Right hindlimb (tissue), 1 donor: Measurements from ENCODE around the gene OR6C2.
"Not testable (repeated sequence)": the region's sequence is repeated elsewhere in the genome, so short reads cannot be mapped to it uniquely, and the experiment has no call there.

Source experiments
- DNase-seq: peaks from one replicate; pipeline ENCODE4 v3.0.0-alpha.2; 2018

Gene OR6C2

DNA sequence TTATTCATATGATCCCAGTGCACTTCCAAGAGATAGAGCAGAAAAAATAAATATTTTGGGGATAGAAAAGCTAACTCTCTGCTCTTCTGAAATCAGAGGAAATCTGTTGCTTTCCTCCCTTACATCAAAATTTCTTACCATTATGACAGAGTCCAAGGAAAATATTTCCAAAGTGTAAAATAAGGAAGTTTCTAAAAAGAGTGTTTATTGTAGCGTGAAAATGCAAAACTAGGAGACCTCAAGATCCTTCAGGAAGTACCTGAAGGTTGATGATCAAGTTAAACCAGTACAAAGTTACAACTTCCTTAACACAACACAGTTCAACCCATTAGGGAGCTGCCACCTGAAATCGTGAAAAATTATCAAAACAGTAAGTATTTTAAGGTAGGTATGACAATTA is at the start of gene OR6C2:
TSS of gene OR6C2 (plus strand) at position 301 of the 400 bp plus-strand sequence. CDS start 8,138 bp downstream, outside the sequence.
- no peak for DNase-seq

DNA sequence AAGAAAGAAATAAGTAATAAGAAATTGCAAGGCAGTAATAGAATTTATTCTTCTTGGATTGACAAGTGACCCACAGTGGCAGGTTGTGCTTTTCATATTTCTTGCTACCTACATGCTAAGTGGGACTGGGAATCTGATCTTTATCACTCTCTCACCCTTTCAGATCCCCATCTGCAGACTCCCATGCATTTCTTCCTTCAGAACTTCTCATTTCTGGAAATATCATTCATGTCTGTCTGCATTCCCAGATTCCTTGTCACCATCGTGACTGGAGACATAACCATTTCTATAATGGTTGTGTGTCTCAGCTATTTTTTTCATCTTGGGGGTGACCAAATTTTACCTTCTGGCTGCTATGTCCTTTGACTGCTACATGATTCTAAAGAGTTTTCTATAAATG is 47.5 kb upstream of the OR6C2 start:
- no peak for DNase-seq

DNA sequence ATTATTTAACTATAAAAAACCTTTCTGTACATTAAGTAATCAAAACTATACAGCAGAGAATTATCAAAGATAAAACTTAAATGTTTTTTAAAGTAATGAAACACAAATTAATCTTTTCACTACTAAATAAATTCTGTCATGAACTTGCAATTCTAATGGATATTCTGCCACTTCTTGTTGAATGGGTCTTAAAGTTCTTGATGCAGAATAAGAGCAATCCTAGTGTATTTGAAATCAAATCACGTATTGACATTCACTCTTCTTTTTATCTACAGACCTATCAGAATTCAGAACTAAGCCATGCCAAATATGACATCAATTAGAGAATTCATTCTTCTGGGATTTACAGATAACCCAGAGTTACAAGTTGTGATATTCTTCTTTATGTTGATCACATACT is 43.6 kb upstream of the OR6C2 start, which contains the start of gene OR6C65:
TSS of gene OR6C65 (plus strand) at position 301 of the 400 bp plus-strand sequence. CDS start at position 301, 0 bp downstream.
- DNase-seq = no peak

DNA sequence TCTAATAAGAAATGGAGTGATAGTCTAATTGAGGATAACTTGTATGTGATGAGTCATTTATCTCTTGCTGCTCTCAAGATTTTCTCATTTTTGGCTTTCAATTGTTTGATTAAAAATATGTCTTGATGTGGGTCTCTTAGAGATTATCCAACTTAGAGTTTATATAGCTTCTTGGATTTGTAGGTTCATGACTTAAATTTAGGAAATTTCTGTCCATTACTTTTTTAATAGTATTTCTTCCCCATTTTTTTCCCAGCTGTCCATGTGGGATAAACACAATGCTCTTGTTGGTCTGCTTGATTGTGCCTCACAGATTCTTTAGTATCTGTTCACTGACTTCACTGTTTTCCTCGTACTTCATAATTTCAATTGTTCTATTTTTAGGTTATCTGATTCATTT is 36.0 kb upstream of the OR6C2 start:
- DNase-seq = no peak

DNA sequence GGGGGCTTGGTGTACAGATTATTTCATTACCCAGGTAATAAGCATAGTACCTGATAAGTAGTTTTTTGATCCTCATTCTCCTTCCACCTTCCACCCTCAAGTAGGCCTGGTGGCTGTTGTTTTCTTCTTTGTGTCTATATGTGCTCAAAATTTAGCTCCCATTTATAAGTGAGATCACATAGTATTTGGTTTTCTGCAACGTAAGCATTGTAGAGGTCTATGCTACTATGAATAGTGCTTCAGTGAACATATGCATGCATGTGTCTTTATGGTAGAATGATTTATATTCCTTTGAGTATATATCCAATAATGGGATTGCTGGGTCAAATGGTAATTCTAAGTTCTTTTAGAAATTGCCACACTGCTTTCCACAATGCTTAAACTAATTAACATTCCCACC is 34.7 kb upstream of the OR6C2 start:
- not testable (repeated sequence) for DNase-seq

DNA sequence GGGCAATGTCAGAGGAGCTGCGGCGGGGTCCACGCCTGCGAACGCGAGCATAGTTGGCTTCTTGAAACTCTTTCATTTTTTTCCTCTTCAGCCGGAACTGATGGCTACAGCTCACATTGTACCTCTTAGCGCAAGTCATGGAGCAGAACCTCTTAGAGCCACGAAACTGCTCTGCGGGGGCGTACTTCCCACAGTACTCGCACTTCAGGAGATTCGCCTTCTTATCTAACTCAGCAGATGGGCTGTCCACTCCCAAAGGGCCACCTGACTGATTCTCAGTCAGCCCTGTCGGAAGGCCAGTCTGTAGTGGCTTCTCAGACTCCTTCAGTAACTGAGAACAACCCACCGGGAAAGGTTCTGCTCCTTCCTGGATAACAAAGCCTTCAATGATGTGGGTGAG is 31.7 kb upstream of the OR6C2 start:
- DNase-seq = not testable (repeated sequence)

DNA sequence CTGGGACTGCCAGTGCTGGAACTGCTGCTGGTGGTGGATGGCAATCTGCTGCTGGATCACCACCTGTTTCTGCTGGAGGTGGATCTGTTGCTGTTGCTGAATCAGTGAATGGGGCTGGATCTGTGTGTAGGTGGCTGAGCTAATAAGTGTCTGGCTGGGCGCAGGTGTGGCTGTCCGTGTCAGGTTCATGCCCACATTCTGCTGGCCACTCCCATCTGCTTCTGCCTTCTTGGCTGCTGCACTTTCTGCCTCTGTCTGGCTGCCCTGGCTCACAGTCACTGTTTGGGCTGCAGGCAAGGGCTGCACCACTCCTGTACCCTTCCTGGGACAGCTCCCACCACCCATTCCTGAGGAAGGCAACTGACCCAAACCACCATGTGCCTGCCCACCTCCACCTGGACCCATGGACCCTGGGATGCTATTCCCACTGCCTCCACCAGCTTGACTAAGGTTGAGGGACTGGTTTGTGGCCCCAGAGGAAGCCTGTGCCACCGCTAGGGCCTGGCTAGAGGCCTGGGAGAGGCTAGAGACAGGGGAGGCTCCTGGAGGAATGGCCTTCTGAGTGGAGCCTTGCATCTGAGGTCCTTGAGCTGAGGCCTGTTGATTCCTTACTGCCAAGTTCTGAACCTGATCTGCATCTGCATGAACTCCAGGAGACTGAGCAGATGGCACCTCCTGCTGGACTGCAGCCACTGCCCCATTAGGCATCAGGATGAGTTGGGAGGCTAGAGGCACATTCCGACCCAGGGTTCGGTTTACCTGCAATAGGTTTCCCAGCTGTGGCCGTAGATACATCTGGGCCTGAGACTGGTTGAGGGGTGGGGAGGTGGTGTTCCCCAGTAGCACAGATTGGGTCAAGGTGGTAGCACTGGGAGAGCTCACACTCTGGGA is 30.1 kb upstream of the OR6C2 start:
- not testable (repeated sequence) for DNase-seq

DNA sequence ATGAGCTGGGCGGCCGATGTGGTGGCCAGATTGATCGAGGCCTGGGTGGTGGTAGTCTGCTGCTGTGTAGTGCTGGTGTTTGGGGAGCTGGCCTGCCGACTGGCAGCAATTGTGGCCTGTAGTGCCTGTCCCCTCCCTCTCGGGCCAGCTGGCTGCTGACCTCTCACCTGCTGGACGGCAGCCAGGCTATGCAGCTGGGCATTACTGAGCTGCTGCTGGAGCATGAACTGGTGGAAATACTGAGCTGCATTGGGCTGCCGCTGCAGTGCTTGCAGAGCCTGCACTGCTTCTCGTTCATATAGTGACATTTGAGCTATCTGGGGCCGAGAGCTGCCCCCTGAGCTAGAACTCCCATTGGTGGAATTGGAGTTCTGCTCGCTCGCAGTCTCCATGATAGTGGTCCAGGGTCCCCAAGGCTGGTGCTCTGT is 29.5 kb upstream of the OR6C2 start:
- DNase-seq = not testable (repeated sequence)

DNA sequence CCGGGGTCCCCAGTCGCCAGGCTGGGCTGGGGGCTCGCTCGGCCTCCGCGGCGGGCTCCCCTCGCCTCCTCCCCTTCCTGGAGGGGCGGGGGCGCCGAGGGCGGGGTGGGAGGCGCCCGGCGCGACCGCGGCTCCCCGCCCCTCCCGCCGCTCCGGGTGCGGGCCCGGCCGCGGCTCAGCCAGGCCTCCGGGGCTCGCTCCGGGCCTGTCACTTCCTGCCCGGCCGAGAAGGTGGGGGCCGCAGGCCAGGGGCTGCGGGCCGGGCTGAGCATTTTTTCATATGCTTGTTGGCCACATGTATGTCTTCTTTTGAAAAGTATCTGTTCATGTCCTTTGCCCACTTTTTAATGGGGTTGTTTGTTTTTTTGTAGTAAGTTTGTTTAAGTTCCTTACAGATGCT is 29.0 kb upstream of the OR6C2 start:
- DNase-seq = not testable (repeated sequence)

DNA sequence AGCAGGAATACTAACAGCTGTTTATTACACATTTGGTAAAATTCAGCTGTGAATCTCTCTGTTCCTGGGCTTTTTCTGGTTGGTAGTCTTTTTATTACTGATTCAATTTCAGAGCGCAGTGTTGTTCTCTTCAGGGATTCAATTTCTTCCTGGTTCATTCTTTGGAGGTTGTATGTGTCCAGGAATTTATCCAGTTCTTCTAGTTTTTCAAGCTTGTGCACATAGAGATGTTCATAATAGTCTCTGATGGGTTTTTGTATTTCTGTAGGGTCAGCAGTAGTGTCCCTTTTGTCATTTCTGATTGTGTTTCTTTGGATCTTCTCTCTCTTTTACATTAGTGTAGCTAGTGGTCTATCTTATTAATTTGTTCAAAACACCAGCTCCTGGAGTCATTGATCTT is 26.9 kb upstream of the OR6C2 start:
- no peak for DNase-seq

DNA sequence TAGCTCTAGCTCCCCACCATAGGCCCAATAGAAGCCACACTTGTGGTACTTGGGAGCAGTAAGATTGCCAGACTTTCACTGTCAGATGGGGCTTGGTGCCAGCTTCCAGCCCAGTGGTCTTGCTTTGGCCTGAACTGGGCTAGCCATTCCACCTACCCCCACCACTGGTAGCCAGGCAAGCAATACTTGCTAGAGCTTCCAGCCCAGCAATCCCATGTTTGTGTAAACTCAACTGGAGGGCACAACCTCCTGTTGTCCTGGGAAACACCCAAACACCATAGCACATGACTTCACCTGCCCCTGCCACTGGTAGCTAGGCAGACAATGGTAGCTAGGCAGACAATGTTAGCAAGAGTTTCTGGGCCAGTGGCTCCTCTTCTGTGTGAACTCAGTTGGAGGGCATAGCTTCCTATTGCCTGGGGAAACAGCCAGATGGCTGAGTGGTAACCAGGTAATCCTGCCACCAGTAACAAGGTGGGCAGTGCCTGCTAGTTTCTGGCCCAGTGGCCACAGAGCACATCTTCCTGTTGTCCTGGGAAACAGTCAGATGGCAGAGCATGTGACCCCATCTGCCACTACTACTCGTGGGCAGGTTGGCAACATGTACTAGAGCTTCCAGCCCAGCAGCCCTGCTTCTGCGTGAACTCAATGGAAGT is 23.4 kb upstream of the OR6C2 start:
- no peak for DNase-seq

DNA sequence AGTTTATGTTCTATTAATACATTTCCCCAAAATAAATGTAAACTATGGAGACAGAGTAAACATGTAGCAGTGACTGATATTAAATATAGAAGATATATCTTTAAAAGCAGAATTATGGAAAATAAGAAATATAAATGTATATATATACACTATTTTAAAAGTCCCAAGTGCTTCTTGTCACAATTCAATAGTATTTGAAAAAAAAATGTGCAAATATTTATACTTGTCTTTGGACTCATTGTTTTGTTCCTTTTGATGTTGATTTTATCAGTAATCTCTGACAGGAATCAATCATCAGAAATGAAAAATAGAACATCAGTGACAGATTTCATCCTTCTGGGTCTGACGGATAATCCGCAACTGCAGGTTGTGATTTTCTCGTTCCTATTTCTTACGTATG is 17.9 kb upstream of the OR6C2 start, which contains the start of gene OR6C76:
TSS of gene OR6C76 (plus strand) at position 301 of the 400 bp plus-strand sequence. CDS start at position 301, 0 bp downstream.
- no peak for DNase-seq

DNA sequence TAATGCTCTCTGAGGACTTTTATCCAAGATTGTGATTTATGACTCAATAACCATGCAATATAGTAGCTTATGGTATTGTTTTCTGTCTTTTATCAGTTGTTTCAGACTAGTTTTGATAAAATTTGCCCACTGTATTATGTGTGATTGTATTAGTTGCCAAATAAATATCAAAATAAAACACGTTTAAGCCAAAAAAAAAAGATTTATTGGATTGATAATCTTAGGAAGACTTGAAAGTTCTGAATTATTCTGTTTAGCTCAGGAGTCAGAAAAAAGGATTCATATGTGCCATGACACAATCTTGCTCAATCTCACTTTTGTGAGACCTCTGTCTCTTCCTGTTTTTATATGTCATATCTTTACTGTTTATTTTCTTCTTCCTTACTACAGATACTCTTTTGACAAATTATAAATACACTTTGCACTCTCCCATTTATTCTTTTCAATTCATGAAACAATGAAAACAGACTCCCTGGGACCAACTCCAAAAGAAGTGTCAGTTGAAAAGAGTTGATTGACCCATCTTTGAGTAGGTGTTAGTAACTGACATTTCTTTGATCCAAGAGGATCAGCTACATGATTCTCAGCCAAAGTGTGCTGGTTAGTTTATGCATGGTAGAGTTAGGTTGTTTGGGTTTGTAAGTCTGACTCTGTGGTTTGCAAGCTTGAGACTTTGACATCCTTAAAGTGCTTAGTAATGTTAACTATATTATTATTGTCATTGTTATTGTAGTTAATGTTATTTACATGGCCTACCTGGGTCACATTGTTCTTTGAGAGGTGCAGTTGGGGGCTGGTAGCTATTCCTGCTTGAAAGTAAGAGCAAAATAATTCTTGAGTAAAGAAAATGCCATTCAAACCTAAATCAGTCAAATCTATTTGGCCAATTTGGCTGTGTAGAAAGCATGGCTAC is 15.3 kb upstream of the OR6C2 start:
- no peak for DNase-seq

DNA sequence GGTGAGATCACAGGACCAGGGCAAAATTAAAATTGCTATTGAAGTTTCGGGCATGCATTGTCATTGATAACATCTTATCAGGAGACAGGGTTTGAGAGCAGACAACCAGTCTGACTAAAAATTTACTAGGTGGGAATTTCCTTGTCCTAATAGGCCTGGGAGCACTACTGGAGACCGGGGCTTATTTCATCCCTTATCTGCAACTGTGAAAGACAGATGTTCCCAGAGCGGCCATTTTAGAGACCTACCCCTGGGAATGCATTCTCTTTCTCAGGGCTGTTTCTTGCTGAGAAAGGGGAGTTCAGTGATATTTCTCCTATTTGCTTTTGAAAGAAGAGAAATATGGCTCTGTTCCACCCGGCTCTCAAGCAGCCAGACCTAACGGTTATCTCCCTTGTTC is 2.6 kb upstream of the OR6C2 start:
- not testable (repeated sequence) for DNase-seq

DNA sequence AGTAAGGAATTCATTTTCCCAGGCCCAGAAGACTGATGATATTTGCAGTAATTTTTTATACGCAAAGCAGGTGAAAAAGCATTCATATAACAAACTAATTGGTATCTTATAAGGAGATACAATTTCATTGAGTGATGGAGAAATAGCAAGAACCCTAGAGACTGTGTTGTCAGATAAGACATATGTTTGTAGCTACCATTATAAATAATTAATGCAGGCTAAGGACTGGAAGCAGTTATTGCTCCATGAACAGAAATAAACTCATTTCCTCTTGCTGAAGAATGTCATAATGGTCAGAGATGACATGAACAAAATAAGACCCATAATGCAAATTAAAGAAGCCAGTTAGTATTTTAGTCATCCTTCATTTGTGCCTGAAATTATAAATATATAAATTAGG is 1.5 kb downstream of the OR6C2 start:
- no peak for DNase-seq

DNA sequence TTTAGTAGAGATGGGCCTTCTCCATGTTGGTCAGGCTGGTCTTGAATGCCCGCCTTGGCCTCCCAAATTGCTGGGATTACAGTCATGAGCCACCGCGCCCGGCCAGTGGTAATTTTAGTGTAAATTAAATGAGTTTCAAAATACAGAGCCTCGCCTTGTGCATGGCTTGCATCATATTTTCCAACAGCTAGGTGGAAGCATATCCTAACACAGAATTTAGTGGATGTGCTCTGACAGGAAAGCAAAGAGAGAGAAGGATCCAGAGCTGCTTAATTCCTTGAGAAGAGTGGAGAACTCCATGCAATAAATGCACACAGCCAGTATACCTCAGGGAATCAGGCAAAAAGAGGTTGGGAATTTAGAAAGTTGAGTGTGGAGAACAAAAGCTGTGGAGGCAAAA is 2.5 kb downstream of the OR6C2 start:
- no peak for DNase-seq

DNA sequence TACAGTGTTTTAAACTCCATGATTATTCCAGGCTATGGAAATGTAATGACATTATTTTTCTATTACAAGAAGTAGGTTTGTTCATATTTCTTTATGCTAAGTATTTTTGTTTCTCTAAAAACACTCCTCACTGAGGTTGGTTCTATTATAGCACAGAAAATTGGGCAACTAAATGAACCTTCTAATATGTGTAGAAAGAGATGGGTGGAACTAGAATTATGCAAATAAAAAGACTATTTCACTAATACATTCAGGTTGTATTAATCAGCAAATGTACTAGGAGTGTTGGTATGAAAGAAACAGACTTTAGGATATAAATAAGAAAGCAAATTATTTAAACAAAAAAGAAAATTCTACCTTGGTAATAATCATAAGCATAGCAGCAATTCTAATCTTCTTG is 4.9 kb downstream of the OR6C2 start:
- DNase-seq = no peak

DNA sequence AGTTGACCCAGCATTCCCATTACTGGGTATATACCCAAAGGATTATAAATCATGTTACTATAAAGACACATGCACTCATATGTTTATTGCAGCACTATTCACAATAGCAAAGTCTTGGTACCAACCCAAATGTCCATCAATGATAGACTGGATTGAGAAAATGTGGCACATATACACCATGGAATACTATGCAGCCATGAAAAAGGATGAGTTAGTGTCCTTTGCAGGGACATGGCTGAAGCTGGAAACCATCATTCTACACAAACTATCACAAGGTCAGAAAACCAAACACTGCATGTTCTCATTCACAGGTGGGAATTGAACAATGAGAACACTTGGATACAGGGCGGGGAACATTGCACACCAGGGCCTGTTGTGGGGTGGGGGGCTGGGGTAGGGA is 21.1 kb downstream of the OR6C2 start:
- DNase-seq = not testable (repeated sequence)

DNA sequence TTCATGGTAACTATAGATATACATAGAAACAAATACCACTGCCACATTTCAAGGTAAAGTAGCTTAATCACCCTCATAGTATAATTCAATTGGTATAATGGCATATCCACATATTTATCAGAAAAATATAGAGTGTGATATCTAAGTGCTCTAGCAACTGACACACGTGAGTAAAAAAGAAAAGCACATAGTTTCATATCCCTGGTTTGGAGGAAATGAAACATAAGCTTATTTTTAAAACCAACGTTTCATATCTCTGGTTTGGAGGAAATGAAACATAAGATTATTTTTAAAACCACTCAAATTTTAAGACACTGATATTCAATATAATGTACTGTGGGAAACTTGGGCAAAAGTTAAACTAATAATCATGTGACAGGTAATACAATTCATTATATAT is 24.0 kb downstream of the OR6C2 start:
- no peak for DNase-seq

DNA sequence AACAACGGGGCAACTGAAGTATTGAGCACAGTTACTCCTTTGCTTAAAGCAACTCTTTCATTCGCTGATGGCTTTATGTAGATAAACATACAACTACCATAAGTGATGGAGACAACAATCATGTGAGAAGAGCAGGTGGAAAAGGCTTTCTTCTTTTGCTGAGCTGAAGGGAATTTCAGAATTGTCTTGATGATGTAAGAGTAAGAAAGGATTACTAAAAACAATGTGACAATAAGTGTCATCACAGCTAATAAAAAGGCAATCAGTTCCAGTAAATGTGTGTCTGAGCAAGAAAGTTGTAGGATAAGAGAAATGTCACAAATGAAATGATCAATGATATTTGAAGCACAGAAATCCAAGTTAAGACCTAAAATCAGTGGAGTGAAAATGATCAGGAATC is 25.4 kb downstream of the OR6C2 start:
- DNase-seq = no peak

DNA sequence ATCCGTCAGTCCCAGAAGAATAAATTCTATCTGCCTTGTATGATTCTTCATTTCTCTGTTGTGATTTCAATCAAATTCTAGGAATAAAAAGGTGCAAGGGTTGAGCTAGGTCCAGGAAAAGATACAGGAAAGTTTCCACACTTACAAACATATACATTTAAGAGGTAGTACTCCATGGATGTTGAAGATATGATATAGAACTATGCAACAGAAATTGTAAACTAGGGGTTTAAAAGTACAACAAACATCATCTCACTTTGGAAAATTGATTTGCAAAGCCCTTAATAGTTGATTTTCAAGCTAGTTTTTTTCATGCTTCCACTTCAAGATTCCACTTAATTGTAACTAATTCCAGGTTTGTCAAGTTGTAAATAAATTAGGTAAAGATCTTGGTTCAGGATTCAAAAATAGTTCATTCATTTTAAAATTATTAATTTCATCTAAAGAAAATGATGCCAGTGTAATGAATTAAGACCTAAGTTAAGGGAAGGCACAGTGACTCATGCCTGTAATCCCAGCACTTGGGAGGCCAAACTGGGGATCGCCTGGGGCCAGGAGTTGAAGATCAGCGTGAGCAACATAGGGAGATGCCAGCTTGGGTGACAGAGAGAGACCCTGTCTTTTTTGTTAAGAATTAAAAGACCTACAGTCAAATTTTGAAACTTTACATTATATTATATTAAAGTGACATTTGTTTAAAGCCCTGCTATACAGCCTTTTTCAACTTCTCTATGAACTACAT is 26.4 kb downstream of the OR6C2 start, which contains the start of gene OR6C70:
TSS of gene OR6C70 (minus strand) at position 51 of the 742 bp plus-strand sequence. CDS start at position 51, 0 bp downstream.
- DNase-seq = no peak

DNA sequence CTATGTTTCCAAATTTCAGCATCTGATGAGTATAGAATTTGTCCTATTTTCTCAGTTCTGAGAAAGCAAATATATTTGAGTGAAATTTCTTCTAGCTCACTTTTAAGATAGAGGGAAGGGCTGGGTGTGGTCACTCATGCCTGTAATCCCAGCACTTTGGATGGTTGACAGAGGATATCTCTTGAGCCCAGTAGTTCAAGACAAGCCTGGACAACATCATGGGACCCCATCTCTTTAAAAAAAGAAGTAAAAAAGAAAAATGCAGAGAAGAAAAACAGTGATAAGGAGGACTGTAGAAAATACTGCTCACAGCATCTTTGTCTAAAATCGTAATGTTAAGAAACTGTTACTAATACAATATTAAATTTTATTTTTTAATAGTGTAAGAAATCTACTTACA is 28.4 kb downstream of the OR6C2 start:
- DNase-seq = no peak
